Measurements from ENCODE around the gene EFNA2. TPM values are rescaled to one million over a fixed set of nuclear protein-coding genes. Genes with fewer than 3 reads are reported as not detected.
A peak's percentile ranks its signal among the peaks of the same experiment; 100 is the strongest.

Gene EFNA2
- total RNA-seq, 2 experiments from 2014 or later = not detected

DNA sequence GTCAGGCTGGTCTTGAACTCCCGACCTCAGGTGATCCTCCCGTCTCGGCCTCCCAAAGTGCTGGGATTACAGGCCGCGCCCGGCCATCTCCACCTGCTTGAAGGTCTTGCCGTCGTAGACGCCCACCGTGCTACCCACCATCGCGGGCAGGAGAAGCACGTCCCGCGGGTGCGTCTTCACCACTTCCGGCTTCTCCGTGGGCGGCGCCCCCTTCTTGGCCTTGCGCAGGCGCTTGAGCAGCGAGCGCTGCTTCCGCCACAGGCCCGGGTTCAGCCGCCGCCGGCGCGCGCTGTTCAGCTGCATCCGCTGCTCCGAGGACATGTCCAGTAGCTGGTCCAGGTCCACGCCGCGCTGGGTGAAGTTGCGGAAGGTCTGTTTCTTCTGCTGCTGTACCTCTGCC is 21.6 kb downstream of the EFNA2 start:
- POLR2A ChIA-PET = no interaction called here
- CTCF ChIA-PET = no interaction called here
- no peak overlapping the region for H3K27ac ChIP-seq (ENCODE audit: low read depth in 1 of 2, low read length in 2 of 2)
- no peaks in the 10 kb centered on the region for H3K27me3 ChIP-seq (ENCODE audit: control insufficient read depth in 1 of 2, insufficient read depth in 2 of 2, low read length in 2 of 2)
- no peaks in the 10 kb centered on the region for H3K36me3 Mint-ChIP-seq (ENCODE audit: low read depth)
- no peaks in the 10 kb centered on the region for H3K9me3 Mint-ChIP-seq
- ATAC-seq (ENCODE audit: poor library complexity) = no peak
- intact Hi-C loops (cut with DNase I, micrococcal nuclease) = no loop called here
- no peaks in the 10 kb centered on the region for H3K4me1 Mint-ChIP-seq (ENCODE audit: low read depth)
- no peaks in the 10 kb centered on the region for H3K27me3 Mint-ChIP-seq
- no peak overlapping the region for H3K4me3 ChIP-seq (ENCODE audit: low read length)
- H3K36me3 ChIP-seq (ENCODE audit: insufficient read depth, low read length) = no peaks in the 10 kb centered on the region
- no peak overlapping the region for H3K4me3 Mint-ChIP-seq
- TF ChIP-seq, protein P1, sequence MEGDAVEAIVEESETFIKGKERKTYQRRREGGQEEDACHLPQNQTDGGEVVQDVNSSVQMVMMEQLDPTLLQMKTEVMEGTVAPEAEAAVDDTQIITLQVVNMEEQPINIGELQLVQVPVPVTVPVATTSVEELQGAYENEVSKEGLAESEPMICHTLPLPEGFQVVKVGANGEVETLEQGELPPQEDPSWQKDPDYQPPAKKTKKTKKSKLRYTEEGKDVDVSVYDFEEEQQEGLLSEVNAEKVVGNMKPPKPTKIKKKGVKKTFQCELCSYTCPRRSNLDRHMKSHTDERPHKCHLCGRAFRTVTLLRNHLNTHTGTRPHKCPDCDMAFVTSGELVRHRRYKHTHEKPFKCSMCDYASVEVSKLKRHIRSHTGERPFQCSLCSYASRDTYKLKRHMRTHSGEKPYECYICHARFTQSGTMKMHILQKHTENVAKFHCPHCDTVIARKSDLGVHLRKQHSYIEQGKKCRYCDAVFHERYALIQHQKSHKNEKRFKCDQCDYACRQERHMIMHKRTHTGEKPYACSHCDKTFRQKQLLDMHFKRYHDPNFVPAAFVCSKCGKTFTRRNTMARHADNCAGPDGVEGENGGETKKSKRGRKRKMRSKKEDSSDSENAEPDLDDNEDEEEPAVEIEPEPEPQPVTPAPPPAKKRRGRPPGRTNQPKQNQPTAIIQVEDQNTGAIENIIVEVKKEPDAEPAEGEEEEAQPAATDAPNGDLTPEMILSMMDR (IDR thresholded peaks at IDR 0.05) = no peak
- H3K4me1 ChIP-seq (ENCODE audit: insufficient read depth, low read length) = no peaks in the 10 kb centered on the region
- H3K27ac Mint-ChIP-seq = no peak overlapping the region
- no peaks in the 10 kb centered on the region for H3K9me3 ChIP-seq (ENCODE audit: control insufficient read depth in 1 of 2, insufficient read depth in 1 of 2, low read length in 2 of 2)
- DNase-seq = peak in 1 of 14 experiments; percentile 25

DNA sequence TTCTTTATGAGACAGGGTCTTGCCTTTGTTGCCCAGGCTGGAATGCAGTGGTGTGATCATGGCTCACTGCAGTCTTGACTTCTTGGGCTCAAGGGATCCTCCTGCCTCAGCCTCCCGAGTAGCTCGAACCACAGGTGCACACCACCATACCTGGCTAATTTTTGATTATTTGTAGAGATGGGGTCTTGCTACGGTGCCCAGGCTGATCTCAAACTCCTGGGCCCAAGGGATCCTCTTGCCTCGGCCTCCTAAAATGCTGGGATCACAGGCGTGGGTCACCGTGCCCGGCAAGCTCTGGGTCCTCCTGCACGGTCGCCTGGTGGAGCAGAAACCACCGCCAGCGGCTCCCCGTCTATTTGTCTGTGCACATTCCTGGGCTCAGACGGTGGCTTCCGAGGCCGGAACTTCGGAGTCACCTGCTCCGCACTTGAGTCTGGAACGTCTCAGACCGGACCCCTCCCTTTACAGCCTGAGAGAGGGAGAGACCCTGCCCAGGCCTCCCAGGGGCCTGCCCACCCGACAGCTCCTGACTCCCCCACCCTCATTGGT is 22.2 kb downstream of the EFNA2 start:
- intact Hi-C loops (cut with DNase I, micrococcal nuclease) = no loop called here
- Histone ChIP-seq H3K36me3 (ENCODE audit: insufficient read depth, low read length) (no peaks in the 10 kb centered on the region), H3K27ac (ENCODE audit: low read depth in 1 of 2, low read length in 2 of 2) (no peak overlapping the region), H3K4me1 (ENCODE audit: insufficient read depth, low read length) (no peaks in the 10 kb centered on the region), H3K9me3 (ENCODE audit: control insufficient read depth in 1 of 2, insufficient read depth in 1 of 2, low read length in 2 of 2) (no peaks in the 10 kb centered on the region), H3K4me3 (ENCODE audit: low read length) (no peak overlapping the region), H3K27me3 (ENCODE audit: control insufficient read depth in 1 of 2, insufficient read depth in 2 of 2, low read length in 2 of 2) (no peaks in the 10 kb centered on the region)
- Mint-ChIP-seq H3K27ac (no peak overlapping the region), H3K9me3 (no peaks in the 10 kb centered on the region), H3K27me3 (no peaks in the 10 kb centered on the region), H3K4me3 (no peak overlapping the region), H3K36me3 (ENCODE audit: low read depth) (no peaks in the 10 kb centered on the region), H3K4me1 (ENCODE audit: low read depth) (no peaks in the 10 kb centered on the region)
- no peak for ATAC-seq (ENCODE audit: poor library complexity)
- TF ChIP-seq, protein P1 (IDR thresholded peaks at IDR 0.05) = no peak
- ChIA-PET POLR2A (no interaction called here), CTCF (no interaction called here)
- DNase-seq = no peak

DNA sequence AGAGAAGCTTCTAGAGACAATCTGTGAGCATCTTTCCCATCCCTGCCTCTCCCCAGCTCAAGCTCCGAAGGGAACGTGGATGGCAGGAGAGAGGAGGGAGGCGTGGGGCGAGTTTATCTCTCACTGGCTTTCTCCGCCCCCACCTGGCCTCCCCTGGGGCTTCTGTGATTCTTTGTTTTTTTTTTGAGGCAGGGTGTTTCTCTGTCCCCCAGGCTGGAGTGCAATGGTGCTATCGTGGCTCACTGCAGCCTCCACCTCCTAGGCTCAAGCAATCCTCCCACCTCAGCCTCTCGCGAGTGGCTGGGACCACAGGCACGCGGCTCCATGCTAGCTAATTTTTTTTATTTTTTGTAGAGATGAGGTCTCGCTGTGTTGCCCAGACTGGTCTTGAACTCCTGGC is 23.0 kb downstream of the EFNA2 start:
- H3K36me3 ChIP-seq (ENCODE audit: insufficient read depth, low read length) = no peaks in the 10 kb centered on the region
- no peak overlapping the region for H3K27ac ChIP-seq (ENCODE audit: low read depth in 1 of 2, low read length in 2 of 2)
- H3K9me3 ChIP-seq (ENCODE audit: control insufficient read depth in 1 of 2, insufficient read depth in 1 of 2, low read length in 2 of 2) = peaks cover 0 to under 1% of the 10 kb centered on the region in 2 experiments
- Mint-ChIP-seq H3K36me3 (ENCODE audit: low read depth) (no peaks in the 10 kb centered on the region), H3K4me1 (ENCODE audit: low read depth) (no peaks in the 10 kb centered on the region), H3K27ac (no peak overlapping the region), H3K4me3 (no peak overlapping the region), H3K27me3 (no peaks in the 10 kb centered on the region), H3K9me3 (no peaks in the 10 kb centered on the region)
- intact Hi-C loops (cut with DNase I, micrococcal nuclease) = no loop called here
- ChIA-PET POLR2A (no interaction called here), CTCF (no interaction called here)
- H3K4me1 ChIP-seq (ENCODE audit: insufficient read depth, low read length) = no peaks in the 10 kb centered on the region
- H3K27me3 ChIP-seq (ENCODE audit: control insufficient read depth in 1 of 2, insufficient read depth in 2 of 2, low read length in 2 of 2) = peaks cover 0 to 3% of the 10 kb centered on the region in 2 experiments
- ATAC-seq (ENCODE audit: poor library complexity) = no peak
- no peak overlapping the region for H3K4me3 ChIP-seq (ENCODE audit: low read length)
- DNase-seq = no peak
- TF ChIP-seq, protein P1 (IDR thresholded peaks at IDR 0.05) = no peak
